COLO668 (cell line): ENCODE results near the gene FOLR1.

Source experiments
- DNase-seq: peaks from one replicate; lab custom pipeline; 2025; ENCODE audit not compliant: unreplicated experiment; lab: John Stamatoyannopoulos, UW

The FOLR1 gene

GRCh38 chr11:72234514-72234830, 42.5 kb downstream of the FOLR1 start:
- DNase-seq: no peak

- DNase-seq: no peak
These were observed 43.0 kb downstream of the FOLR1 start for GRCh38 chr11:72234920-72235319.

GRCh38 chr11:72235351-72236057, 43.6 kb downstream of the FOLR1 start:
- no peak for DNase-seq

DNA sequence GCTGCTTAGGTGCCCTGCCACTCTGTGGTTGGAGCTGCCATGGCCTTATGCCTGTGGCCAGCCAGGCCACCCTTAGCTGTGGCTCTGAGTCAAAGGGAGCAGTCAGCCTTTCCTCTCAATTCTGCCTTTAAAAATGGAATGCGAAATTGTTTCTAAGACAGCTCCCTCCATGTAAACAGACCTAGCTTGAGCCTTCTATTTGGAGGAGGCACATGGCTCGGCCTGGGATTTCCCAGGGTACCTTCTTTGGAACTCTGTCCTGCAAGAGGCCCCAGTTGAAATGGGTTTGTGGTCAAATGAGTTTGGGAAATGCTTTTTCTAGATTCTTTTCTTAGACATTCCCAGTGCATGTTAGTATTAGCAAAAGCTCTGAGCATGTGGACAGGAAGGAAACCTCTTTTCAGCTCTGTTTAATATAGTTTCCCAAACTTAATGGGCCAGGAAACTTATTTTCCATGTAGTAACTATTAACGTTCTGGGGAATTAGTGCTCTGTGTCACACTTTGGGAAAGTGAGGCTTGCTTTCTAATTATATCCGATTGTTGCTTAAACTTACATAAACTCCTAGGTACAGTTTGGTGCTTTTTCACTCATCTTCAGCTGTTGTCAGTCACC, 44.2 kb downstream of the FOLR1 start:
- DNase-seq: no peak

- no peak for DNase-seq
These were observed 44.8 kb downstream of the FOLR1 start for GRCh38 chr11:72236774-72237111.

DNA sequence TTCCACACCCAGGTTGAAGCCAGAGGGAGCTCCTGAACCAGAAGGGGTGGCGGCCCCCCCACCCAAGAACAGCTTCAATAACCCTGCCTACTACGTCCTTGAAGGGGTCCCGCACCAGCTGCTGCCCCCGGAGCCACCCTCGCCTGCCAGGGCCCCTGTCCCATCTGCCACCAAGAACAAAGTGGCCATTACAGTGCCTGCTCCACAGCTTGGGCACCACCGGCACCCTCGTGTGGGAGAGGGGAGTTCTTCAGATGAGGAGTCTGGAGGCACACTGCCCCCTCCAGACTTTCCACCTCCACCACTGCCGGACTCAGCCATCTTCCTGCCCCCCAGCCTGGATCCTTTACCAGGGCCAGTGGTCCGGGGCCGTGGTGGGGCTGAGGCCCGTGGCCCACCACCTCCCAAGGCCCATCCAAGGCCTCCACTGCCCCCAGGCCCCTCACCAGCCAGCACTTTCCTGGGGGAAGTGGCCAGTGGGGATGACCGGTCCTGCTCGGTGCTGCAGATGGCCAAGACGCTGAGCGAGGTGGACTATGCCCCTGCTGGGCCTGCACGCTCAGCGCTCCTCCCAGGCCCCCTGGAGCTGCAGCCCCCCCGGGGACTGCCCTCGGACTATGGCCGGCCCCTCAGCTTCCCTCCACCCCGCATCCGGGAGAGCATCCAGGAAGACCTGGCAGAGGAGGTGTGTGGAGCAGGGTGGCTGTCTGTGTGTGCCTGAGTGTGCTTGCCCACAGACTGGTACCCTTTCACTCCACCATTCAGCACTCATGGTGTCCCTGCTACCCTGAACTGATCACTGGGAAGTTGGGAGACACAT, 45.4 kb downstream of the FOLR1 start:
- DNase-seq: no peak

DNA sequence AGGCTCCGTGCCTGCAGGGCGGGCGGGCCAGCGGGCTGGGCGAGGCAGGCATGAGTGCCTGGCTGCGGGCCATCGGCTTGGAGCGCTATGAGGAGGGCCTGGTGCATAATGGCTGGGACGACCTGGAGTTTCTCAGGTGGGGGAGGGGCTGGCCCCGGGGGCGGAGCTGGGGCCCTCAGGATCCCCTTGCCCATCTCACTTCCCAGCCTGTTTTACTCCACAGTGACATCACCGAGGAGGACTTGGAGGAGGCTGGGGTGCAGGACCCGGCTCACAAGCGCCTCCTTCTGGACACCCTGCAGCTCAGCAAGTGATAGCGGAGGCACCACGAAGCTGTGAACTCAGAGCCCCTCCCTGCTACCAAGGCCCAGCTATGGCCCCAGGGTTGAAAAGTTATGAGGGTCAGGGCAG, 46.1 kb downstream of the FOLR1 start:
- peak; percentile 46 for DNase-seq

DNA sequence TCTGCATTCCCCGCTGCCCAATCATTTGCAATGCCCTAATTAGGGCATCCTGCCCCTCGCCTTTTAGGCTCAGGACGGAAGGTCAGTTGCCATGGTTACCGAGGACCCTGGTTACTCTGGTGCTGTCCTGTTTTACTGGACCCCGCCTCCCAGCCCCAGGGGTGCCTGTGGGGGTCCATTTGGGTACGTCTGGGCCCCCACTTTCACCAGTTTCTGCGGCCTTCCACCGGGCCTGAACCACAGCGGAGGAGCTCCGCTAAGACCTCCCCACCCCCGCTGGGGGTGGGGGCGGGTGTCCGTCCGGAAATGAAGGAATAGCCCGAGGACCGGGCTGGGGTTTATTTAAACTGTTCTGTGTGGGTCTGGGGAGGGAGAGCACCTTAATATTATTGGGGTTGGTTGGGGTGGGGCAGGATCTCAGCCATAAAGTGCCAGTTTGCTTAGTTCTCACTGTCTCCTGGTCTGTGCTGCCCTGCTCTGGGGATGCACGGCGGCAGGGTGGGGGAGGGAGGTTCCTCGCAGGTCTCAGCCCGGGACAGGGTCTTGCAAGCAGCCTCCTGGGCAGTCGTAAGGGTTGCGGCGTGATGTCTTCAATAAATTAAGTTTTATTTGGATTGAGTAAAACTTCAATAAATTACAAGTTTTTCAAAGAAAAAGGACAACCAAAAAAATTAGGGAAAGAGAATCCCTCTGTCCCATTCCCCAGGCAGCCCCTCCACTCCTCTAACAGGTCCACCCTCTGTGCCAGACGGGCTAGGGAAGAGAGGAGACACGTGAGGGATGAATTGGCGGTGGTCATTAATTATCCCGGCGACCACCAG, 46.8 kb downstream of the FOLR1 start:
- DNase-seq: no peak

- peak; percentile 57 for DNase-seq
These were observed 47.4 kb downstream of the FOLR1 start for GRCh38 chr11:72239313-72239848.

- DNase-seq: peak; percentile 57
These were observed 48.0 kb downstream of the FOLR1 start for GRCh38 chr11:72239849-72240460.

DNA sequence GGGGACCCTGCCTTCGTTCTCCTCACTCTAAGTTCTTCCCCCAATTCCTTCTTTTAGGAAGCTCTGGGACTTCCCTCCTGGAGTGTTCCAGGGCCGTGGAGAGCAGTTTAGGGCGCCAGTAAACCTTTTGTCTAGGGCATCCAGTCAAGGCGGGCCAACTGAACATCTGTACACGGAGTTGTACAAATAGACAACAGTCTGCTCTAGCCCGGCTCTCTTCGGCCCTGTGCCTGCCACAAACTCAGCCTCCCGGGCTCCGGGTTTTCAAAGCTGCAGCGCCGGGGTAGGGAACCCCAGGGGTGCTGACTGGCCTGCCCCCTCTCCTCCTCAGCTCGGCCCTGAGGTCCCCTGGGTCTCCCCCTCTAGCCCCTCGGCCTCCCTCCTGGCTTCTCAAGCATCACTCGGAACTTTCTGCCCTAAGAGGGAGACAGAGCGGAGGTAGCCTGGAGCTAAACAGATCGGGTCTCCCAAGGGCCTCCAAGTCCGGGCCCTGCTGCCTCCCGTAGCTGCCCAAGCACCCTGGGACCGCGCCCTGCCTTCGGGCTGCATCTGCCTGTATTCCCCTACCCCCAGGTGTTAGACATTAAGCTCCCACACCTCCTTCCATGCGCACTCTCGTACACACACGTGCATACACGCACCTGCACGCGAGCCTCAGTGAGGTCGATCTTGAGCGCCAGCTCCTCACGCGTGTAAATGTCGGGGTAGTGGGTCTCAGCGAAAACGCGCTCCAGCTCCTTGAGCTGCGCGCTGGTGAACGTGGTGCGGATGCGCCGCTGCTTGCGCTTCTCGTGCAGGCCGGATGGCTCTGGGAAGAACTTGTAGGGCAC, 48.7 kb downstream of the FOLR1 start:
- DNase-seq: peak; percentile 30

DNA sequence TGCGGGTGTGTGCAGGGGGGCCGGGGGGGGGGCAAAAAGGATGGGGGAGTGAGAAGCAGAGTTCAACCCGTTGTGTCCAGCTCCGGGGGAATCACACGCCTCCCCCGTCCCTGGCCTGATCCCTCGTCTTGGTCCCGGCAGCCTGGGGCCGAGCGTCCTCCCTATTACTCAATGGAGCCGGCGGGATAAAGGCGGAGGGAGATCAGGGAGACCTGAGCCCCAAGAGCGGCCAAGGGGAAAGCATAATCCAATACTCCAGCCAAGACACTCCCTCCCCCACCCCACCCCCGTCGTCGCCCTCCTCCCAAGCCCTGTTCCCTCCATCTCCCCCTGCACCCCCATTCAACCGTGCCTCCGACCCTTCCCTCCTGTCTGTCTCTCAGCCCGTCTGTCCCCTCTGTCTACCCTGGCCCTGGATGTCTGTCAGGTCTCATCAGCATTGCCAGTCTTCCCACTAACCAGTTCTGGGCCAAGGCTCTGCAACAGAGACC, 49.4 kb downstream of the FOLR1 start:
- no peak for DNase-seq

DNA sequence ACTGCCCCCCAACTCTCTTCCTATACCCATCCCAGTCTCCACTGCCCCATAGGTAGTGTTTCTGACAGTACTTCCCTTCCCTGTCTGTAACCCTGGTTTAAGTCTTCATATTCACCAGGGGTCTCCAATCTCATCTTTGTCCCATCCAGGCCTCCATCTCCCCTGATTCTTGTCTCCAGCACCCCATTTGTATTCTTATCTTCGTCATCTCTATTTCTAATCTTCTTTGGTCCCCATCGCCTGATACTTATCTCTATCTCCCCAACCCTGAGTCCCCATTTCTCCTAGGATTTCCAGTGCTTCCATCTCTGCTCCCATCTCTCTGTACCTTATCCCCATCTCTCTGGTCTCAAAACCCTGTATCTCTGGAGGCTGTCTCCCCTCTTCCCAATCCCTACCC, 50.2 kb downstream of the FOLR1 start:
- DNase-seq: no peak

GRCh38 chr11:72243173-72244059, 51.5 kb downstream of the FOLR1 start:
- DNase-seq: no peak

GRCh38 chr11:72244060-72244360, 52.1 kb downstream of the FOLR1 start, which contains the start of gene PHOX2A:
PHOX2A (minus strand) TSS chr11:72244176; CDS start chr11:72244004, 172 bp downstream.
- no peak for DNase-seq

GRCh38 chr11:72244361-72245262, 52.7 kb downstream of the FOLR1 start:
- no peak for DNase-seq

DNA sequence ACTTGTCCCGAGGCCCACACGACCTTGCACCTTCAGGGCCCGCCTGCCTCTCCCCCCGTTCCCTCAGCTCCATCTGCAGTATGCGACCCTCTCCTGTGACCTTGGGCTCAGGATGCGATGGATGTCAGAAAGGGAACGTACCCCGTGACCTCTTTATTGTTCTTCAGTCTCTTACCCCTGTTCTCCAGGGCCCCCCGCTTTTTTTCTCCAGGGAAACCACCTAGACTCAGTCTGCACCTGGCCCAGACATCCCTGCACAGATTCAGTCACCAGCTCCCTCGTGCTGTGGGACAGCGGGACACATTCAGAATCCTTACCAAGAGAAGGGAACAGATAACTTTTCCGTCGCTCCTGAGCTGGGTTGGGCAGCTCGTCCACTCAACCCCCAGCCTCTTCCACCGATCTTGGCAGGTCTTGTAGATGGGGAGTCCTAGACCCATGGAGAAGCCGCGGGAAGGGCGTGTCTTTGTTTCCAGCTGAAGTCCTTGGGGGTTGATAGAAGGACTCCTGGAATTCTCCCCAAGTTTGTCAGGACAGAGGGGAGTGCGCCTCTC, 53.4 kb downstream of the FOLR1 start:
- DNase-seq: no peak
